Neural progenitor cell (in vitro differentiated cells): Measurements from ENCODE around the gene SERPINI1. TPM values are rescaled to one million over a fixed set of nuclear protein-coding genes. Genes with fewer than 3 reads are reported as not detected.

Source experiments
- DNase-seq: peaks from one replicate; pipeline ENCODE4 v3.0.0-alpha.2; 2016; ENCODE audit warnings: low spot score
- H2AFZ ChIP-seq: fragments of 200-600 bp; sonication (generic); replicated peaks from 2 replicates; pipeline ENCODE4 v1.6.1; 2016; ENCODE audit warnings: antibody characterized with exemption
- H3F3A ChIP-seq: fragments of 200-600 bp; sonication (generic); 2 replicates; pipeline ENCODE4 v1.6.1; 2016; ENCODE audit warnings: antibody characterized with exemption, low read depth
- H3K27ac ChIP-seq: fragments of 200-600 bp; sonication (generic); 2 replicates; pipeline ENCODE4 v1.5.1; 2016; ENCODE audit warnings: mild to moderate bottlenecking
- H3K27me3 ChIP-seq: fragments of 200-600 bp; sonication (generic); 2 replicates; pipeline ENCODE4 v1.6.1; 2016; ENCODE audit warnings: mild to moderate bottlenecking, moderate library complexity
- H3K36me3 ChIP-seq: fragments of 200-600 bp; sonication (generic); 2 replicates; pipeline ENCODE4 v1.5.1; 2016
- H3K4me1 ChIP-seq: fragments of 200-600 bp; sonication (generic); 2 replicates; pipeline ENCODE4 v1.6.1; 2016; ENCODE audit warnings: mixed run types
- H3K4me2 ChIP-seq: fragments of 200-600 bp; sonication (generic); 2 replicates; pipeline ENCODE4 v1.6.1; 2016
- H3K4me3 ChIP-seq: fragments of 200-600 bp; sonication (generic); 2 replicates; pipeline ENCODE4 v1.5.1; 2016
- H3K79me2 ChIP-seq: fragments of 200-600 bp; sonication (generic); 2 replicates; pipeline ENCODE4 v1.6.1; 2016; ENCODE audit warnings: low read depth
- H3K9ac ChIP-seq: fragments of 200-600 bp; sonication (generic); 2 replicates; pipeline ENCODE4 v1.6.1; 2016
- H3K9me3 ChIP-seq: fragments of 200-600 bp; sonication (generic); 2 replicates; pipeline ENCODE4 v1.5.1; 2016; ENCODE audit warnings: low read depth
- H4K20me1 ChIP-seq: fragments of 200-600 bp; sonication (generic); 2 replicates; pipeline ENCODE4 v1.6.1; 2016; ENCODE audit warnings: low read depth
- H3K27ac Mint-ChIP-seq: 3 replicates; pipeline ENCODE4 v1.8.0; 2021; ENCODE audit warnings: mixed read lengths
- H3K27me3 Mint-ChIP-seq: 2 replicates; pipeline ENCODE4 v1.8.0; 2022; ENCODE audit warnings: low read depth, mild to moderate bottlenecking, inconsistent platforms, moderate library complexity, mixed read lengths; ENCODE audit not compliant: insufficient read depth
- H3K36me3 Mint-ChIP-seq: 3 replicates; pipeline ENCODE4 v1.8.0; 2021; ENCODE audit warnings: mixed read lengths
- H3K4me1 Mint-ChIP-seq: 3 replicates; pipeline ENCODE4 v1.8.0; 2021; ENCODE audit warnings: mixed read lengths
- H3K4me3 Mint-ChIP-seq: 3 replicates; pipeline ENCODE4 v1.8.0; 2021; ENCODE audit warnings: mild to moderate bottlenecking, moderate library complexity, mixed read lengths
- H3K9me3 Mint-ChIP-seq: 3 replicates; pipeline ENCODE4 v1.8.0; 2020; ENCODE audit warnings: mixed read lengths
- CTCF ChIP-seq: fragments of 200-600 bp; sonication (generic); IDR thresholded peaks from 2 replicates; pipeline ENCODE4 v1.5.1; 2017; ENCODE audit warnings: antibody characterized with exemption, mild to moderate bottlenecking
- EZH2 ChIP-seq: fragments of 200-600 bp; sonication (generic); IDR thresholded peaks from 2 replicates; pipeline ENCODE4 v1.6.1; 2017; ENCODE audit warnings: antibody characterized with exemption, mild to moderate bottlenecking, moderate library complexity
- EZH2phosphoT487 ChIP-seq: fragments of 200-600 bp; sonication (generic); IDR thresholded peaks from 2 replicates; pipeline ENCODE4 v1.6.1; 2017; ENCODE audit warnings: antibody characterized with exemption
- total RNA-seq: library from RNA; depleted of rRNA; stranded (reverse); fragments of >200 nt; gene quantifications from 2 replicates; pipeline ENCODE4 v1.2.3, GENCODE V29; 2015; ENCODE audit warnings: low replicate concordance

The SERPINI1 gene
- total RNA-seq, 1 donor from 2014 or later: 8.9 TPM

- Histone ChIP-seq H3K27ac (no peak overlapping the region), H3K9ac (no peak overlapping the region), H3K4me3 (no peak overlapping the region), H3K4me1 (peaks cover 4% of the 10 kb centered on the region), H3K27me3 (no peaks in the 10 kb centered on the region), H2AFZ (no peak overlapping the region), H4K20me1 (no peaks in the 10 kb centered on the region), H3F3A (no peaks in the 10 kb centered on the region), H3K4me2 (no peak overlapping the region), H3K9me3 (no peaks in the 10 kb centered on the region), H3K36me3 (no peaks in the 10 kb centered on the region), H3K79me2 (no peaks in the 10 kb centered on the region)
- no peaks in the 10 kb centered on the region for H3K36me3 Mint-ChIP-seq
- no peaks in the 10 kb centered on the region for H3K27me3 Mint-ChIP-seq
- H3K27ac Mint-ChIP-seq: no peak overlapping the region
- DNase-seq: no peak
- H3K9me3 Mint-ChIP-seq: no peaks in the 10 kb centered on the region
- H3K4me3 Mint-ChIP-seq: no peak overlapping the region
- H3K4me1 Mint-ChIP-seq: peaks cover 1% of the 10 kb centered on the region
- TF ChIP-seq CTCF (no peak), EZH2 (no peak), EZH2phosphoT487 (no peak)
Observed at GRCh38 chr3:167816953-167817352, 81.4 kb downstream of the SERPINI1 start.

- H3K4me1 ChIP-seq: peaks cover 5% of the 10 kb centered on the region
- H3F3A ChIP-seq: no peaks in the 10 kb centered on the region
- no peak for DNase-seq
- no peaks in the 10 kb centered on the region for H3K9me3 ChIP-seq
- H3K27ac Mint-ChIP-seq: no peak overlapping the region
- H3K27ac ChIP-seq: no peak overlapping the region
- no peaks in the 10 kb centered on the region for H4K20me1 ChIP-seq
- H3K9me3 Mint-ChIP-seq: no peaks in the 10 kb centered on the region
- no peak overlapping the region for H2AFZ ChIP-seq
- no peaks in the 10 kb centered on the region for H3K27me3 Mint-ChIP-seq
- H3K27me3 ChIP-seq: no peaks in the 10 kb centered on the region
- no peak overlapping the region for H3K4me3 Mint-ChIP-seq
- no peaks in the 10 kb centered on the region for H3K36me3 ChIP-seq
- peaks cover 3% of the 10 kb centered on the region for H3K4me1 Mint-ChIP-seq
- H3K4me2 ChIP-seq: no peak overlapping the region
- no peak overlapping the region for H3K9ac ChIP-seq
- no peak overlapping the region for H3K4me3 ChIP-seq
- H3K36me3 Mint-ChIP-seq: no peaks in the 10 kb centered on the region
- TF ChIP-seq CTCF (no peak), EZH2phosphoT487 (no peak), EZH2 (no peak)
- H3K79me2 ChIP-seq: no peaks in the 10 kb centered on the region
Observed at GRCh38 chr3:167820102-167820865, 84.8 kb downstream of the SERPINI1 start.

GRCh38 chr3:167821248-167821805 is 85.8 kb downstream of the SERPINI1 start:
- Histone ChIP-seq H3K27me3 (no peaks in the 10 kb centered on the region), H4K20me1 (no peaks in the 10 kb centered on the region), H3K27ac (no peak overlapping the region), H3K4me3 (no peak overlapping the region), H3K9ac (no peak overlapping the region), H3K4me1 (peaks cover 5% of the 10 kb centered on the region), H3K4me2 (no peak overlapping the region), H3K79me2 (no peaks in the 10 kb centered on the region), H3F3A (no peaks in the 10 kb centered on the region), H3K36me3 (no peaks in the 10 kb centered on the region), H2AFZ (no peak overlapping the region), H3K9me3 (no peaks in the 10 kb centered on the region)
- Mint-ChIP-seq H3K27ac (no peak overlapping the region), H3K9me3 (no peaks in the 10 kb centered on the region), H3K27me3 (no peaks in the 10 kb centered on the region), H3K4me3 (no peak overlapping the region), H3K4me1 (peaks cover 3% of the 10 kb centered on the region), H3K36me3 (no peaks in the 10 kb centered on the region)
- DNase-seq: no peak
- TF ChIP-seq CTCF (no peak), EZH2phosphoT487 (no peak), EZH2 (no peak)
